ENCODE measurements around the gene CLDN15.

Gene CLDN15

GRCh38 chr7:101197991-101198390, 39.6 kb downstream of the CLDN15 start:
- TF ChIP-seq CTCF (IDR thresholded peaks at IDR 0.05), result no peak
- H3K4me3 ChIP-seq (ENCODE audit: low read depth in 1 of 2, low read length in 1 of 2), result no peak overlapping the region

GRCh38 chr7:101195884-101196283, 41.7 kb downstream of the CLDN15 start:
- H3K36me3 ChIP-seq, result no peaks in the 10 kb centered on the region
- peaks cover 0 to 7% of the 10 kb centered on the region in 2 experiments for H3K4me1 ChIP-seq (ENCODE audit: control insufficient read depth in 1 of 2, insufficient read depth in 1 of 2, low read depth in 1 of 2, low read length in 1 of 2)
- peaks cover 60% of the 10 kb centered on the region for H3K27me3 ChIP-seq
- no peak for TF ChIP-seq CTCF (IDR thresholded peaks at IDR 0.05)
- H3K27ac ChIP-seq, result no peak overlapping the region
- no peaks in the 10 kb centered on the region for H3K9me3 ChIP-seq
- no peak overlapping the region for H3K4me3 ChIP-seq (ENCODE audit: low read depth in 1 of 2, low read length in 1 of 2)

More at GRCh38 chr7:101197991-101198390, 39.6 kb downstream of the CLDN15 start:
- H3K4me1 ChIP-seq (ENCODE audit: control insufficient read depth in 1 of 2, insufficient read depth in 1 of 2, low read depth in 1 of 2, low read length in 1 of 2), result peaks cover 0 to 9% of the 10 kb centered on the region in 2 experiments
- H3K27ac ChIP-seq, result no peak overlapping the region
- no peaks in the 10 kb centered on the region for H3K36me3 ChIP-seq
- no peaks in the 10 kb centered on the region for H3K9me3 ChIP-seq
- H3K27me3 ChIP-seq, result peaks cover 81% of the 10 kb centered on the region

- Histone ChIP-seq H3K27ac (no peak overlapping the region), H3K27me3 (peaks cover 48% of the 10 kb centered on the region), H3K4me3 (ENCODE audit: low read depth in 1 of 2, low read length in 1 of 2) (no peak overlapping the region), H3K9me3 (no peaks in the 10 kb centered on the region), H3K36me3 (no peaks in the 10 kb centered on the region), H3K4me1 (ENCODE audit: control insufficient read depth in 1 of 2, insufficient read depth in 1 of 2, low read depth in 1 of 2, low read length in 1 of 2) (peaks cover 0 to 7% of the 10 kb centered on the region in 2 experiments)
- TF ChIP-seq CTCF (IDR thresholded peaks at IDR 0.05), result no peak
These were observed 48.5 kb downstream of the CLDN15 start for GRCh38 chr7:101189109-101189508.

DNA sequence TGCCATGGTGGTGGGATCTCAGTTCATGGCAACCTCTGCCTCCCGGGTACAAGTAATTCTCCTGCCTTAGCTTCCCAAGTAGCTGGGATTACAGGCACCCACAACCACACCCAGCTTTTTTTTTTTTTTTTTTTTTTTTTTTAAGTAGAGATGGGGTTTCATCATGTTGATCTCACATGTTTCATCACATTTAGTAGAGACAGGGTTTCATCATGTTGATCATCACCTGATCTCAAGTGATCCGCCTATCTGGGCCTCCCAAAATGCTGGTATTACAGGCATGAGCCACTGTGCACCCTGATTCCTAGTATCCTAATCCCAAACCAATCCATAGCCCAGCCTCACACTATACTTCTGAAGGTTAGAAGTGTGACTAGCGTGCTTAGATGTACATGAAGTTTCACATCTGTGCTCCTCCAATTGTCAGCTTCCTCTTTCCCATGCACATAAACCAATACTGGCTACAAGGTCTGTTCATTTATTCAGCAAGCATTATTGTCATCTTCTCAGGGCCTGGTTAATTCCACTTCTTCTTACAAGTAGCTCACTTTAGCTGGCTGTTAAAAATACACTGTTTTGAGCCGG, 50.7 kb downstream of the CLDN15 start:
- no peak for TF ChIP-seq CTCF (IDR thresholded peaks at IDR 0.05)
- H3K9me3 ChIP-seq, result no peaks in the 10 kb centered on the region
- no peak overlapping the region for H3K4me3 ChIP-seq (ENCODE audit: low read depth in 1 of 2, low read length in 1 of 2)
- peaks cover 62% of the 10 kb centered on the region for H3K27me3 ChIP-seq
- H3K36me3 ChIP-seq, result no peaks in the 10 kb centered on the region
- no peak overlapping the region for H3K27ac ChIP-seq
- no peaks in the 10 kb centered on the region for H3K4me1 ChIP-seq (ENCODE audit: control insufficient read depth in 1 of 2, insufficient read depth in 1 of 2, low read depth in 1 of 2, low read length in 1 of 2)

DNA sequence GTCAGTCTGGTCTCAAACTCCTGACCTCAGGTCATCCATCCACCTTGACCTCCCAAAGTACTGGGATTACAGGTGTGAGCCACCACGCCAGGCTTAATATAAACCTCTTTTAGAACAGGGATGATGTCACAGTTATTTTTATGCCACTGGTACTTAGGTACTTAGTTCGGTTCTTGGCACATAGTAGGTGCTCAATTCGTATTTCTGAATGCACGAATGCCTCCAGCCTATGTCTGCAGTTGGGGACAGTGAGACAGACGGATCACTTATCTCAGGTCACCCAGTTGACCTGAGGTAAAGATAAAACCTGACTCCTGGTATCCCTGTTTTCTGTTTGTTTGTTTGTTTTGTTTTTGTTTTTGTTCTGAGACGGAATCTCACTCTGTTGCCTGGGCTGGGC, 51.4 kb downstream of the CLDN15 start:
- Histone ChIP-seq H3K4me3 (ENCODE audit: low read depth in 1 of 2, low read length in 1 of 2) (no peak overlapping the region), H3K27me3 (peaks cover 70% of the 10 kb centered on the region), H3K36me3 (no peaks in the 10 kb centered on the region), H3K27ac (no peak overlapping the region), H3K9me3 (no peaks in the 10 kb centered on the region), H3K4me1 (ENCODE audit: control insufficient read depth in 1 of 2, insufficient read depth in 1 of 2, low read depth in 1 of 2, low read length in 1 of 2) (no peaks in the 10 kb centered on the region)
- no peak for TF ChIP-seq CTCF (IDR thresholded peaks at IDR 0.05)
